ENCODE data around the gene NAA25.

NAA25 gene

DNA sequence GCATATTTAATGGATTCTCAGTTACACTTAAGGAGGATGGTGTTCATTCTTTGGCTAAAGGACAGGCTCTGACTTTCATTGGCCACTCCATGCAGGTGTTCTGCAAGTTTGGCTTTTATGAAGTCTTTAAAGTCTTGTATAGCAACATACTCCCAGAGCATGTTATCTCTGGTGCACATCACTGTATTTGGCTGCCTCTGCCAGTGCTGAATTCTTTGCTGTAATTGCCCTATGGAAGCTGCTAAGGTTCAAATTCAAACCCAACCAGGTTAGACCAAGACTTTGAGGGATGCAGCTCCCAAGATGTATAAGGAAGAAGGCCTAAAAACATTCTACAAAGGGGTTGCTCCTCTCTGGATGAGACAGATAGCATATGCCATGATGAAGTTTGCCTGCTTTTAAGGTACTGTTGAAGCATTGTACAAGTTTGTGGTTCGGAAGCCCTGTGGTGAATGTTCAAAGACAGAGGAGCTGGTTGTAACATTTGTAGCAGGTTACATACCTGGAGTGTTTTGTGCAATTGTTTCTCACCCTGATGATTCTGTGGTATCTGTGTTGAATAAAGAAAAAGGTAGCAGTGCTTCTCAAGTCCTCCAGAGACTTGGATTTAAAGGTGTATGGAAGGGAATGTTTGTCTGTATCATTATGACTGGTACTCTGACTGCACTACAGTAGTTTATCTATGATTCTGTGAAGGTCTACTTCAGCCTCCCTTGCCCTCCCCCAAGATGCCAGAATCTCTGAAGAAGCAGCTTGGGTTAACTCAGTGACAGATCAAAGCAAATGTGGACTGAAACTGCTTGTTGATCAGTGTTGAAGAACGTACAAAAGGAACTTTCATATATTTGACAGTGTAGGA is 115.1 kb downstream of the NAA25 start:
- Histone ChIP-seq H3K9ac (ENCODE audit: low read length) (no peak overlapping the region), H3K27me3 (ENCODE audit: control insufficient read depth, insufficient read depth, low read length) (no peaks in the 10 kb centered on the region), H3K27ac (ENCODE audit: low read depth, low read length) (no peak overlapping the region), H3K4me1 (ENCODE audit: control insufficient read depth, insufficient read depth, low read length) (no peaks in the 10 kb centered on the region), H3K36me3 (ENCODE audit: control insufficient read depth, insufficient read depth, low read length) (no peaks in the 10 kb centered on the region), H3K4me3 (ENCODE audit: low read length) (no peak overlapping the region)

DNA sequence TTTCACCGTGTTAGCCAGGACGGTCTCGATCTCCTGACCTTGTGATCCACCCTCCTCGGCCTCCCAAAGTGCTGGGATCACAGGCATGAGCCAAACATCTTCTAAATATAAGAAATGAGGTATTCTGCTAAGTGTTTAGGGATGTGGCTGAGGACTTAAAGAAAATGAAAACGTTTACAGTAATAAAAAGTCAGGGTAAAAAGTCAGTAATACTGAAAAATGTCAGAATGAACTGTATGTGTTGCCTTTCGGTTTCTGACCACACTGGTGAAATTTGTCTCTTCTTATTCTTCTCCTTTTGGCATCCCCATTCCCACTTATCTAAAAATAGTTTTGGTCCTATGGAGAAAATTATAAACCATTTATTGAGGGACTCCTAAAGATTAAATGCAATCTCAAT is 116.1 kb downstream of the NAA25 start:
- no peaks in the 10 kb centered on the region for H3K4me1 ChIP-seq (ENCODE audit: control insufficient read depth, insufficient read depth, low read length)
- H3K27me3 ChIP-seq (ENCODE audit: control insufficient read depth, insufficient read depth, low read length): no peaks in the 10 kb centered on the region
- H3K36me3 ChIP-seq (ENCODE audit: control insufficient read depth, insufficient read depth, low read length): no peaks in the 10 kb centered on the region
- no peak overlapping the region for H3K9ac ChIP-seq (ENCODE audit: low read length)
- H3K4me3 ChIP-seq (ENCODE audit: low read length): no peak overlapping the region
- H3K27ac ChIP-seq (ENCODE audit: low read depth, low read length): no peak overlapping the region

DNA sequence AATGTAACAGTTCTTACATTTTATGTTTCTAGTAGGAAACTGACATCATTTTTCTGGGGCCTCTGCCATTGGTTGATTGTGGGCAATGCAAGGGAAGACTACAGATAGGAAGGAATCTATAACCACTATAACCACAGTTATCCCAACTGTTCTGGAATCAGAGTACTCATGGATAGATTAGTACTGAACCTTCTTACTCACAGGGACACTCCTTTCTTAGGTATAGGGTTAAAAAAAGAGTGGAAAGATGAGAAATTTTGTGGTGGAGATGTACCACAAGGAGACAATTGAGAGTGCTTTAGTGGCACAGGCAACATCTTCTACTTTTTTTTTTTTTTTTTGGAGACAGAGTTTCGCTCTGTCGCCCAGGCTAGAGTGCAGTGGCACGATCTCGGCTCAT is 116.6 kb downstream of the NAA25 start:
- no peaks in the 10 kb centered on the region for H3K36me3 ChIP-seq (ENCODE audit: control insufficient read depth, insufficient read depth, low read length)
- no peak overlapping the region for H3K9ac ChIP-seq (ENCODE audit: low read length)
- no peaks in the 10 kb centered on the region for H3K27me3 ChIP-seq (ENCODE audit: control insufficient read depth, insufficient read depth, low read length)

DNA sequence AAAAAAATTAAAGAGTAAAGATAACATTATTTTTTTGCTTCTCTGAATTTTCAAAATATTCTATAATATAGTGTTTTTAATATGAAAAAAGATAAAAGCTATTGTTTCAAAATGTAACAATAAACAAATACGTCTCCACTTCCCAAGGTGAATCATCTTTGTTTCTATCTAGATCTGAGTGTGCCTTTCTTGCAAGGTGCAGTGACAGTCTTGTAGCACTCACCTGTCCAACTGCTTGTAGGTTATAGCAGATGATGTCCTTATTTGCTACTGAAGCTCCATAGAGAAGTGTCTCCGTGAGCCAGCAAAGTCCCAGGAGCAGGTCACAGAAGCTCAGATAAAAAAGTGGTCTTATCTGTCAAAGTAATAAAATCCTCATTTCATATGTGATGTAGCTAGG is 117.0 kb downstream of the NAA25 start:
- H3K4me1 ChIP-seq (ENCODE audit: control insufficient read depth, insufficient read depth, low read length): no peaks in the 10 kb centered on the region
- H3K4me3 ChIP-seq (ENCODE audit: low read length): no peak overlapping the region

More for the DNA sequence above, 116.6 kb downstream of the NAA25 start:
- H3K4me1 ChIP-seq (ENCODE audit: control insufficient read depth, insufficient read depth, low read length): no peaks in the 10 kb centered on the region
- H3K27ac ChIP-seq (ENCODE audit: low read depth, low read length): no peak overlapping the region
- H3K4me3 ChIP-seq (ENCODE audit: low read length): no peak overlapping the region

DNA sequence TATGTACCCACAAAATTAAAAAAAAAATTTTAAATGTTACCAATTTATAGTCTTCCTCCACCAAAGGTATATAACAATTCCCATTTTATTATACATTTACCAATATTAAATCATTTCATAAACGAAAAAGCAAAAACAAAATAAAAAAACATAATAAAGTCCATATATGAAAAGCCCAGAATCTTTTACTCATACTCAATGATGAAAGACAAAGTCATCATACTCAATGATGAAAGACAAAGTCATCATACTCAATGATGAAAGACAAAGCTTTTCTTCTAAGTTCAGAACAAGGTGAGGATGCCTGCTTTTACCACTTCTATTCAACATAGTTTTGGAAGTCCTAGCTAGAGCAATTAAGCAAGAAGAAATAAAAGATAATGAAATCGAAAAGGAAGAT is 123.8 kb downstream of the NAA25 start:
- no peak overlapping the region for H3K4me3 ChIP-seq (ENCODE audit: low read length)
- H3K36me3 ChIP-seq (ENCODE audit: control insufficient read depth, insufficient read depth, low read length): no peaks in the 10 kb centered on the region
- no peak overlapping the region for H3K9ac ChIP-seq (ENCODE audit: low read length)
- H3K27me3 ChIP-seq (ENCODE audit: control insufficient read depth, insufficient read depth, low read length): no peaks in the 10 kb centered on the region
- H3K27ac ChIP-seq (ENCODE audit: low read depth, low read length): no peak overlapping the region
- H3K4me1 ChIP-seq (ENCODE audit: control insufficient read depth, insufficient read depth, low read length): no peaks in the 10 kb centered on the region

More for the DNA sequence above, 117.0 kb downstream of the NAA25 start:
- H3K27me3 ChIP-seq (ENCODE audit: control insufficient read depth, insufficient read depth, low read length): no peaks in the 10 kb centered on the region
- no peak overlapping the region for H3K27ac ChIP-seq (ENCODE audit: low read depth, low read length)
- H3K36me3 ChIP-seq (ENCODE audit: control insufficient read depth, insufficient read depth, low read length): no peaks in the 10 kb centered on the region
- no peak overlapping the region for H3K9ac ChIP-seq (ENCODE audit: low read length)

DNA sequence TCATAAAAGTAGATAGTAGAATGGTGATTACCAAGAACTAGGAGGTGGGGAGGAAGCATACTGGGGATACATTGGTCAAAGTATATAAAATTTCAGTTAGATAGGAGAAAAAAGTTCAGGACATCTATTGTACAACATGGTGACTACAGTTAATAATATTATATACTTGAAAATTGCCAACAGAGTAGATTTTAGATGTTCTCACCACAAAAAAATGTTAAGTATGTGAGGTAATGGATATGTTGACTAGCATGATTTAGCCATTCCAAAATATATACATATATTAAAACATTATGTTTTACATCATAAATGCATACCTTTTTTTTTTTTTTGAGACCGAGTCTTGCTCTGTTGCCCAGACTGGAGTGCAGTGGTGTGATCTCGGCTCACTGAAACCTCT is 126.6 kb downstream of the NAA25 start:
- Histone ChIP-seq H3K9ac (ENCODE audit: low read length) (no peak overlapping the region), H3K4me1 (ENCODE audit: control insufficient read depth, insufficient read depth, low read length) (no peaks in the 10 kb centered on the region), H3K36me3 (ENCODE audit: control insufficient read depth, insufficient read depth, low read length) (no peaks in the 10 kb centered on the region), H3K27ac (ENCODE audit: low read depth, low read length) (no peak overlapping the region), H3K27me3 (ENCODE audit: control insufficient read depth, insufficient read depth, low read length) (no peaks in the 10 kb centered on the region), H3K4me3 (ENCODE audit: low read length) (no peak overlapping the region)

DNA sequence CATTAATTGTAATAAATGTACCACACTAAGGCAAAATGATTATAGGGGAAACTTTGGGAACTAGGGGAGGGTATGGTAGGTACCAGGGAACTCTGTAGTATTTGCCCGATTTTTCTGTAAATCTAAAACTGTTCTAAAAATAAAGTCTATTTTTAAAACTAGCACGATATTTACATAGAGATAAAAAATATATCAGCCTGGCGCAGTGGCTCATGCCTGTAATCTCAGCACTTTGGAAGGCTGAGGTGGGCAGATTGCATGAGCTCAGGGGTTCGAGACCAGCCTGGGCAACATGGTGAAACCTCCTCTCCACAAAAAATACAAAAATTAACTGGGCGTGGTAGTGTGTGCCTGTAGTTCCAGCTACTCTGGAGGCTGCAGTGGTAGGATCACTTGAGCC is 128.0 kb downstream of the NAA25 start:
- Histone ChIP-seq H3K9ac (ENCODE audit: low read length) (no peak overlapping the region), H3K36me3 (ENCODE audit: control insufficient read depth, insufficient read depth, low read length) (no peaks in the 10 kb centered on the region), H3K4me3 (ENCODE audit: low read length) (no peak overlapping the region), H3K27me3 (ENCODE audit: control insufficient read depth, insufficient read depth, low read length) (no peaks in the 10 kb centered on the region), H3K27ac (ENCODE audit: low read depth, low read length) (no peak overlapping the region), H3K4me1 (ENCODE audit: control insufficient read depth, insufficient read depth, low read length) (no peaks in the 10 kb centered on the region)

DNA sequence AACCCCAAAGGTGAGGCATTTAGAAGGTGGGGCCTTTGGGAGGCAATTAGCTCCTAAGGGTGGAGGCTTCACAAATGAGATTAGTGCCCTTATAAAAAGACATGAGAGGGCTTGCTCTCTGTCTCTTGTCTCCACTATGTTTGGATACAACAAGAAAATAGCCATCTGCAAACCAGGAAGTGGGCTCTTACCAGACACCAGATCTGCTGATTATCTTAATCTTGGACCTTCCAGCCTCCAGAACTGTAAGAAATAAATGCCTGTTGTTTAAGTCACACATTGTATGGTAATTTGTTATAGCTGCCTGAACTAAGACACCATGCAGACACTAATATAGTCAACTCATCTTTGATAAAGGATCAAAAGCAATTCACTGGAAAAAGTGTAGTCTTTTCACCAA is 130.0 kb downstream of the NAA25 start:
- H3K27me3 ChIP-seq (ENCODE audit: control insufficient read depth, insufficient read depth, low read length): no peaks in the 10 kb centered on the region
- H3K4me3 ChIP-seq (ENCODE audit: low read length): no peak overlapping the region
- H3K9ac ChIP-seq (ENCODE audit: low read length): no peak overlapping the region
- no peaks in the 10 kb centered on the region for H3K4me1 ChIP-seq (ENCODE audit: control insufficient read depth, insufficient read depth, low read length)
- no peaks in the 10 kb centered on the region for H3K36me3 ChIP-seq (ENCODE audit: control insufficient read depth, insufficient read depth, low read length)
- H3K27ac ChIP-seq (ENCODE audit: low read depth, low read length): no peak overlapping the region

DNA sequence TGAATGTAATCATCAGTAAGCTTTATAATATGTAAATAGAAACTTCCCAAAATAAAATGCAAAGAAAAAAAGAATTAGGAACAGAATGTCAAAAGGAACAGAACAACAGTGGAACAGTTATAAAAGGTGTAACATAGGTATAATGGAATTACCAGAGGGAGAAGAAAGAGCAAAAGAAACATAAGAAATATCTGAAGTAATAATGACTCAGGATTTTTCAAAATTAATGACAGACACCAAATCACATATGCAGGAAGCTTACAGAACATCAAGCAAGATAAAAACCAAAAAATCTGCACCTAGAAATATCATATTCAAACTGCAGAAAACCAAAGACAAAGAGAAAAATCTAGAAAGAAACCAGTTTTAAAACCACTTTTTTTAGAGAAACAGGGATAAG is 131.7 kb downstream of the NAA25 start:
- H3K27me3 ChIP-seq (ENCODE audit: control insufficient read depth, insufficient read depth, low read length): no peaks in the 10 kb centered on the region
- no peak overlapping the region for H3K27ac ChIP-seq (ENCODE audit: low read depth, low read length)
- no peaks in the 10 kb centered on the region for H3K36me3 ChIP-seq (ENCODE audit: control insufficient read depth, insufficient read depth, low read length)
- H3K4me3 ChIP-seq (ENCODE audit: low read length): no peak overlapping the region
- H3K4me1 ChIP-seq (ENCODE audit: control insufficient read depth, insufficient read depth, low read length): no peaks in the 10 kb centered on the region
- H3K9ac ChIP-seq (ENCODE audit: low read length): no peak overlapping the region
